Uterus (tissue), 2 donors: Measurements from ENCODE around the gene FILIP1L.

Experiments
- CTCF ChIP-seq, 4 experiments: fragments of 200-600 bp in 2 of 4; fragments of 450-650 bp in 2 of 4; sonication (generic) in 2 of 4; IDR thresholded peaks; one replicate each; pipeline ENCODE4 v1.5.1; 2016 to 2019; ENCODE audit warnings: antibody characterized with exemption in 4 of 4, mild to moderate bottlenecking in 2 of 4, moderate library complexity in 1 of 4
- POLR2A ChIP-seq, 2 donors: fragments of 450-650 bp; IDR thresholded peaks; one replicate each; pipeline ENCODE4 v1.6.1; 2016; ENCODE audit warnings: antibody characterized with exemption in 2 of 2, mild to moderate bottlenecking in 1 of 2, moderate library complexity in 1 of 2

GRCh38 chr3:99984668-99985067 lies 129.6 kb downstream of the FILIP1L start:
- TF ChIP-seq CTCF (IDR thresholded peaks at IDR 0.05) (no peak), POLR2A (IDR thresholded peaks at IDR 0.05) (no peak)
